ENCODE measurements around the gene UNC93B1.
"Not testable (repeated sequence)": the region's sequence is repeated elsewhere in the genome, so short reads cannot be mapped to it uniquely, and the experiment has no call there.

UNC93B1 gene

DNA sequence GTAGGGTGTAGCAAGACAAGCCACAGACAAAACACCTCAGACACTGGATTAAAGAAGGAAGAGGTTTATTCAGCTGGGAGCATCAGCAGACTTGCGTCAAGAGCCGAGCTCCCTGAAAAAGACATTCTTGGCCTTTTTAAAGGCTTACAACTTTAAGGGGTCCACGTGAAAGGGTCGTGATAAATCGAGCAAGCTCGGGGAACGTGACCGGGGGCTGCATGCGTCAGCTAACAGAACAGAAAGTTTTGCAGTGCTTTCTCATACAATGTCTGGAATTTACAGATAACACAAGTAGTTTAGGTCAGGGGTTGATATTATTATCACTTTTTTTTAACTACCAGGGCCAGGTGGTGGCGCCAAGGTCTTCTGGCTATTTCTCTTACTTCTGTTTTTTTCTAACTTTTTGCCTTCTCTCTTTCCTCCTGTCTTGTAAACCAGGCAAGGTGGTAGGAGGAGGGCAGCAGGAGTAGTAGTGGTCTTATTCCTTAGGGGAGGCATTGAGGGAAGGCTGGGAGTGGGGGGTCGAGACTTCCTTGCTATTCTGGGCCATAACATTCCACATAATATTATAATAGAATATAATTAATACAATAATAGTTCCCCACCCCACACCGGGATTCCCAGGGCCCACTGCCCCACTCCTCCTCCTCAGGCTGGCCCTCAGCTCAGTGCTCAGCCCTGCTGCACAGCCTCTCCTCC lies 5.6 kb upstream of the UNC93B1 start:
- DNase-seq (ENCODE audit: low read depth, low spot score), result no peak

DNA sequence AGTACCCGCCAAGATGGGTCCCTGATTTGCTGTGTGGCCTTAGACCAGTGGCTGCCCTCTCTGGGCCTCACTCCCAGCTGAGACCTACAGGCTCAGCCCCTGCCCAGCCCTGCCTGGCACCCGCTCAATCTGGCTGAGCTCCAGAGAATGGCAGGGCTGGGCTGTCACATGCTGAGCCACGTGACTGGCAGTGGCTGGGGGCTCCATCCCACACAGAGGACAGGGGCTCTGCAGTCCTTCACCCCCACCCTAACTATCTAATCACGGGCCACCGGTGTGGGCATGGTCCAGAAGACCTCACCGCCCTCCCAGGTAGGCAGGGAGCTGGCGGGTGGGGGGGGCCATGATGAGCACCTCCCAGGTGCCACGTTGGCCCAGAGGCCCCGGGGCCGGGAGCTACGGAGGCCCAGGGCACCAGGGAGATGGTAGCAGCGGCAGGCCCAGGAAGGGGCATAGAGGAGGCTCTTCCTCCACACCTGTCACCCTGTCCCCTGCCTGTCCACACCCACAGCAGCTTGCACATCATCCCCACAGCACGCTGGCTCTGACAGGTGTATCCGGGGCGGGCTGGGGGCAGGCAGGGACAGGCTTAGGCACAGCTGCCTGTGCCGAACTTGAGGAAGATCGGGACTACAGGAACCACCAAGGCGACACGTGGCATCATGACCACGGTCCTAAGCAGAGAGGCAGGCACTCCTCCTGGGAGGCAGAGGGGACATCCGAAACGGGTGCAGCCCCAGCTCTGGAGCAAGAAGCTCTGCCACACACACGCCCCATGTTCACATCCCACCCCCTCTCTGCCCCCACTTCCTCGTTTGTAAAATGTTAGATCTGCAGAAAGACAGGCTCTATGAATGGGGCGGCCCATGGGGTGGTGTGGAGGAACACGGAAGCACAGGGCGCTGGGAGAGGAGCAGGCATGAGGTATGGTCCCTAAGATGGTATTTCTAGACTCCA lies 4.8 kb upstream of the UNC93B1 start:
- DNase-seq (ENCODE audit: low read depth, low spot score), result no peak

DNA sequence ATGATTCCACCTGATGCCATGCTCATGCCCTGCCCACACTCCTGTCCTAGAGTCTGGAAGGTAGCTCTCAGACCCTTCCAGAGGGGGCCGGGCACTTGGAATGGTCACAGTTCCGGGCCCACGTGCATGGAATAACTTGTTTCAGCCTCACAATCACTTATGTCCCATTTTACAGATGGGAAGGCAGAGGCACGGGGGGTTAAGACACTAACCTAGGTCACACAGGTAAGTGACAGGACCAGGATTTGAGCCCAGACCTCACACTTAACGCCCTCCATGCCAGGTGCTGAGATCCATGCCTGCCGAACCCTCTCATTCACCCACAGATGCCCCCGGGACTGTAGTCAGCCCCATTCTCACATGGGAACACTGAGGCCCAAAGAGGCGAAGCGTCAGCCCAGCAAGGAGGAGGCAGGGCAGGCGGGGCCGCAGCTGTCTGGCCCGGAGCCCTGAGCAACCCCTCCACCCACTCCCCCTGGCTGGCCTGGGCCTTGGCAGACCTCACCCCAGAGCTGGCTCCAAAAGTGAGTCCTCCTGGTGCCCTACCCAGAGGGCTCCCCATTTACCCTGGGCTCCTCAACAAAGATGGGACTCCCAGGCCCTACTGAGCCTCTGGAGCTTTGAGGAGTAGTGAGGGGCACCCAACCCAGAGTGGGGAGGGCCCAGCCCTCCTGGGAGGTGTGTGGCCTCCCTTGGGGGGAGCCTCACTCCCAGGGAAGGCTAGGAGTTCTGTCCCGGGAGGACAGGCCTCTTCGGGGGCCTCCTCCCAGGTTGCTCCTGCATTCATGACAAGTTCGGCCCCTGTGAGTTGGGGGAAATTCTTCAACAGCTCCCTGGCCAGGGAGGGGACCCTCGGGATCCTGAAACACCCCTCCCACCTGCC lies 3.8 kb upstream of the UNC93B1 start:
- no peak for DNase-seq (ENCODE audit: low read depth, low spot score)

DNA sequence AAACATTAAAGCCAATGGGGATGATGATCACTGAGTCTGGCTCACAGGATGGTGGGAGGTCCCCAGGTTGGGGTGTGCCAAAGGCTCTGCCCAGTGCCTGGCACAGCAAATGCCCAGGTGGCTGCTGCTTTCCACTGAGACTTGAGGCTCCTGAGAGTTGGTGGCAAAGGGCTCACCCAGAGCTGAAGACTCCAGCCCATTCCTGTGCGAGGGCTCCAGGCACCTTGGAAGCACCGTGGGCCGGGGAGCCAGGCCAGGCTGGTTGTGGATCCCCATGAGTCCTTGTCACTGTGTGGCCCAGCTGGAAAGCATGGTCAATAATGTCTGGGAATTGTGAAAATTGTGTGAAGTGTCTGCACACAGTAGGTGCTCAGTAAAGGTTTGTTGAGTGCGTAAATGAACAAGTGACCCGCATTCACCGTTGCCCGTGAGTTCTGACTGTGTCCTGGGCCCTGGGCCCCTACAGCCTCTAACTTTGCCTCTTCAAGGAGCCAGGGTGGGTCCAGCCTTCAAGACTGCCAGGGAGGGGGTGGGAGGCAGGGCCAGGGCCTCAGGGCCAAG lies 2.8 kb upstream of the UNC93B1 start:
- no peak for DNase-seq (ENCODE audit: low read depth, low spot score)

DNA sequence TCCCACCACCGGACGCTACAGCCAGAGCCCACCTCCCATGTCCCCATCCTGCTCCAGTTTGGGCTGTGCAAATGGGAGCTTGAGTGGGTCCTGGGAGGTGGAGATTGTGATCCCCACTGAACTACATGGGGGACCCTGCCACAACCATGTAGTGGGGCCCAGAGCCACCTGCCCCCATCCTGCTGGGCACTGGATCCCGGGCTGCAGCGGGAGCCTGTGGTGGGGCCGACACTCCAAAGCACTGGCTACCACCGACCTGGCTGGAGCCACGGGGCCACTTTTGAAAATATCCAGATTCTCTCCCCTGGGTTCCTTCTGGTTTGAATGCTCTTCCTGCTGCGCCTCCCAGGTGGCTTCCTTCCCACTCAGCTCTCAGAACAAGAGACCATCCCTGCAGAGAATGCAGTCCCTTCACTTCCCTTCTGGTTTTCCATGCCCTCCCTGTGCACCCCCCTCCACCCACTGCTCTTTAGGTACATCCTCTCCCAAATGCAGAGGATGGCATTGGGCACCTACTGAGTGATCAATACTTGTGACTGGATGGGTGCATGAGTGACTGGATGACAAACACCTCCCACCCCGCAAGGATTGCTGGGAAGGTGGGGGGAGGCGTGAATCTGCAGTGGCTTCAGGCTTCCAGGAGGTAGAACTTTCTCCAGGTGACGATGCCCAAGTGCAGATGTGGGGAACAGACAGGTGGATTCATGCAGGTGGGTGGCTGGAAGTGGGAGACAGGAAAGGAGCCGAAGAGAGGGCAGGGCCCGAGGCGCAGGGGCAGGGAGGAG lies 846 bp upstream of the UNC93B1 start:
- DNase-seq (ENCODE audit: low read depth, low spot score), result no peak

DNA sequence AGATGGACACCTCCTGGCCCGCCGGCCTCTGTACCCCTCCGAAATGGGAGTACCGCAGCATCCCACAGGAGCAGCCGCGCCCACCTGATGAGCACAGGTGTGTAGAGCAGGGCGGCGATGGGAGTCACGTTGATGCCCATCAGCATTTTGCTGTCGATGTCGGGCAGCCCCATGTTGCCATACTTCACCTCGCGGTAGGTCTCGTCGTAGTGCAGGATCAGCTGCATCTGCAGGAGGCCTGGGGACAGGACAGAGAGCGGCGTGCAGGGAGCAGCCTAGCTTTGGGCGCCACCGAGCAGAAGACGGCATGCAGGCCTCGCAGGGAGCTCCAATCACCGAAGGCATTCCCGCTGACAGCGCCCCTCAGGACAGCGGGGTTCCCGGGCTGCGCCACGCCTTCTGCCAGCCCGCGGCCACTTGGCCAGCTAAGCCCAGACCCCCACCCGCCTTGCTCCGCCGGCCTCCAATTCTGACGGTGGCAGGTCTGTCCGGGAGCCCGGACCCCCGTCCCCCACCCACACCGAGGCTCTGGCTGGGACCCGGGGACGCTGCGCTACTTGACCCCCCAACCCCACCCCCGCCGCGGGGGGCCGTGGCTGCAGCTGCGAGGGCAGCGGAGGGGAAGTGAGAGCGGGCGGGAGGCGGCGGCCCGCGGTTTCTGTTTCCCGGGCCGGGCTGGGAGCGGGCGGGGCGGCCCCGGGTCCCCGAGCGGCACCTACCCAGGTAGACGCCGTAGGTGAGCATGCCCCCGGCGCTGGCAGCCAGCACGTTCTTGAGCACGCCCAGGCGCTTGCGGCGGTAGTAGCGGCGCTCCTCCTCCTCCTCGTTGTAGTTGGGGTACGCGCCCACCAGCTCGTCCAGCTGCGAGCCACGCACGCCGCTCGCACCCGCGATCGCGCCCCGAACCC lies 705 bp downstream of the UNC93B1 start:
- DNase-seq (ENCODE audit: low read depth, low spot score), result no peak

DNA sequence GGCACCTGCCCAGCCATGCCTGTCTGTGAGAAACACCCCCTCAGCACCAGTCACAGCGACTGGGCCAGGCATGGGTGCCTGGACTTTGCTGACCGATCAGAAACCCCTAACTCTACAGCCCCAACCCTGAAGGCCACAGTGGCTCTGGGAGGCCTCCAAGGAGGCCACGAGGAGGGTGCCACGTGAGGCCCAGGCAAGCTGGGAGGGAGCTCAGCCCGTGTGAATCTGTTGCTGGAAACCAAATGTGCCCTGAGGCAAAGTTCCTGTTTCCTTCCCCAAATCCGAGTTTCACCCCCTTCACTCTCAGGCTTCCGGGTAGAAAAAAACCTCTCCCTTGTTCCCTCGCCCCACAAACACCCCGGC lies 1.3 kb downstream of the UNC93B1 start:
- DNase-seq (ENCODE audit: low read depth, low spot score), result no peak

DNA sequence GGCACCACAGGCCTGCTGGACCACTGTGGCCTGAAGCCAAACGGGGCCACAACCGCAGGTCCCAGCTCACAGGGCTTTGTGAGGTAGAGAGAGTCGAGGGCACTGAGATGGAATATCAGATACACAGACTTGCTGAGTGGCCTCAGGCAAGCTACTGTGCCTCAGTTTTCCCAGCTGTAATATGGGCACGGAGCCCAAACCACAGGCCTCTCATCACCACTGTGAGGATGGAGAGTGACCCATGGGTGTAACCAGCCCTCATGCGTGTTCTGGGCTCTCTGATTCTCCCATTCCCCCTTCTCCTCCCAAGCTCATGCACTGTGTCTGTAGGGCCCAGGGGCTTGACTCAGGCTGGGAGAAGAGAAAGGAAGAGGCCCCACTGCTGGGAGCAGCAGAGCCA lies 4.2 kb downstream of the UNC93B1 start:
- DNase-seq (ENCODE audit: low read depth, low spot score), result no peak

DNA sequence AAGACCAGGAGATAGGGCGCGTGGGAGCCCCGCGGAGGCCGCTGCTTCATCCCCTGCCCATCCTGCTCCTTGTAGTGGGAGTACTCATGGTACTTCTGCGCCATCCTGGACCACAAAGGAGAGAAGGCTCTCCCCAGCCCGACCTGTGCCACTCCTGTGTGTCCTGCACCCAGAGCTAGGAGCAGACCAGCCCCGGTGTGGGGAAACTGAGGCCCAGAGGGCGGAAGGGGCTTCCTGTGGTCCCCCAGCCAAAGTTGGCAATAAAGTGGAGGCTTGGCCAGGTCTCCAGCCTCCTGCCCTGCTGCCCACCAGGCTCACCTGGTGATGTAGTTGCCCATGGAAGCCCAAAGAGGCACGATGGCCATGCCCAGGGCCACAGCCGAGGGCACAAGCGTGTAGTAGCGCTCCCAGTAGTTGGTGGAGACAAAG lies 4.7 kb downstream of the UNC93B1 start:
- DNase-seq (ENCODE audit: low read depth, low spot score), result no peak

DNA sequence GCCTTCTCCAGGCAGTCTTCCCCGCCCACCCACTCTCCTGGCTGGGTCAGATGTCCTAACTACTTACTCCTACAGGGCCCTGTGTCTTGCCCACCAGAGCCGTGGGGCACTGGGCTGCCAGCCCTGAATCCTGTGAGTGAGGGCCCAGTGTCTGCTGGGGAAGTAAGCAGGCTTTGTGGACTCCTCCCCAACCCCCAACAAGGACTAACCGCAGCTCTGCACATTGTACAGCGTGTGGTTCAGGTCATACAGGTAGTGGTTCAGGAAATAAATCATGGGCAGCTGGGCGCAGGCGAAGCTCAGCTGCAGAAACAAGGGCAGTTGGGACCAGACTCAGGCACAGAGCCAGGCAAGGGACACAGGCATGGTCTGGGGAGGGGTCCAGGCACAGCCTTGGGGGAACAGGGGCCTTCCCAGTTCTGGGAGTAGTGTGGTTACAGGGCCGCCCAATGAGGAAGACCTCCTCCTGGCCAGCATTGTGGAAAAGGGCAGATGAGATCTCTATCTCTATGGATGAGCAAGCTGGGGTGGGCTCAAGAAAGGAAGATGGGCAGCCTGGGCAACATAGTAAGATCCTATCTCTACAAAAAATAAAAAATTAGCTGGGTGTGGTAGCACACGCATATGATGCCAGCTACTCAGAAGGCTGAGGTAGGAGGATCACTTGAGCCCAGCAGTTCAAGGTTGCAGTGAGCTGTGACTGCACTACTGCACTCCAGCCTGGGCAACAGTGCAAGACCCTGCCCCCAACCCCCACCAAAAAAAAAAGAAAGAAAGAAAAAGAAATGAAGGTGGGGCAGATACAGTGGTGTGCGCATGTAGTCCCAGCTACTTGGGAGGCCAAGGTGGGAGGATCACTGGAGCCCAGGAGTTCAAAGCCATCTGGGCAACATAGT lies 5.5 kb downstream of the UNC93B1 start:
- no peak for DNase-seq (ENCODE audit: low read depth, low spot score)

DNA sequence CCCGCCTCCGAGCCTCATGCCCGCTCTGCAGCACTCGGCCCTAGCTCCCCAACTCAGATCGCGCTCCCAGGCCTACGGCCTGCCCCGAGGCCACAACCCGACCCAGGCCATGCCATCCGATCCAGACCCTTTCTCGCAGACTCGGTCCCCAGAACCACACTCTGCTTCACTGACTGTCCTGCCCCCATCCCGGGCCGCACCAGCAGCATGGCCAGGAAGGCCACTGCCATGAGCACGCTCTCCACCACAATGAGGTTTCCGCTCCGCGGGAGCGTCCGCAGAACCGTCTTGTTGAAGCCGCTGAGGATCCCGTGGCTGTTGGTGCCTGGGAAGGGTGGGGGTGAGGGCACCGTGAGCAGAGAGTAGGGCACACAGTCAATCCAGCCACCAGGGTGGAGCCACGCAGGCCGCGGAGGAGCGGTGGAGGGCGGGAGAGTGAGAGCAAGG lies 6.4 kb downstream of the UNC93B1 start:
- no peak for DNase-seq (ENCODE audit: low read depth, low spot score)

DNA sequence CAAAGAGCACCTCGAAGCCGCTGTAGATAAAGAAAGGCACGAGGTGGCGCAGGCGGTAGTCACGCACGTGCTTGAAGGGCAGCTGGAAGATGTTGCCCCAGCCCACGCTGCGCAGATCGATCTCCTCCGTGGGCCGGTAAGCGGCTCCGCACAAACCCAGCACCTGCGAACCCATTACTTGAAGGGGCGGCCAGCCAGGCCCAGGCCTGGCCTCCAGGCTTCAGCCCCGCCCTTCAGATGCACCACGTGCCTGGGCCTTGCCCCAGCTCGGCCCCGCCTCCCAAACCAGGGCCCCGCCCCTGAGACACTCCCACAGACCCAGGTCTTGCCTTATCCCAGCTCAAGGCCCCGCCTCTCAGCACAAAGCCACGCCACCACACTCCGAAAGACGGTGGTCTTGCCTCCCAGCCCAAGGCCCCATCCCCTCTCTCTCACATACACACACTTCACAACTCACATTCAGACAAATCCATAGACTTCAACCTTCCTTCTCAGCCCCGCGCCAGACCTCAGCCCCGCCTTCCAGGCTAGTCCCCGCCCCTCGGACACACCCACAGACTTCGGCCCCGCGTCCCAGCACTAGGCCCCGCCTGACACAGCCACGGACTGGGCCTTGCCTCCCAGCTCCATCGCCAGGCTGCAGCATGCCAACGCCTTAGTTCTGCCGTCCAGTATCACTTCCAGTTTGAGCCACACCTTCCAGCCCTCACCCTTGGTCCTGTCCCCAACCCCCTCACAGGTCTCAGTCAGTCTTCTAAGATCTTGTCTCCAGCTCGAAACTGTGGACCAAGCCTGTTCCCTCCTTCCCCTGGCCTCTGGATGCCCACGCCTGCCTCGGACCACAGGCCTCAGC lies 7.0 kb downstream of the UNC93B1 start:
- no peak for DNase-seq (ENCODE audit: low read depth, low spot score)

DNA sequence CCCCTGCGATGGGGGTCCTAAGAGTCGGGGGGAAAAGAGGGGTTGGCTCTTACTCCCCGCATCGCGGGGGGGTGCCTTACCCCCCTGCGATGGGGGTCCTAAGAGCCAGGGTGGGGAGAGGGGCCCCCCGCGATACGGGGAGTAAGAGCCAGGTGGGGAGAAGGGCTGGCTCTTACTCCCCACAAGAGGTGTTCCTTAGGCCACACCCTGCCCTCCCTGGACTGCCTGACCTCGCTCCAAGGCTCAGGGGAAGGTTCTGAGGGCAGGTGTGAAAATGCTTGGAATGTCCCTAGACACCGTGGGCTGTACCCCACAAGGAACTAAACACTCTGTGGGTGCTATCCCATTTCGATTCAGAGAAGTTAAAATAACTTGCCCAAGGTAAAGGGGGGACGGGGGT lies 7.8 kb downstream of the UNC93B1 start:
- no peak for DNase-seq (ENCODE audit: low read depth, low spot score)

DNA sequence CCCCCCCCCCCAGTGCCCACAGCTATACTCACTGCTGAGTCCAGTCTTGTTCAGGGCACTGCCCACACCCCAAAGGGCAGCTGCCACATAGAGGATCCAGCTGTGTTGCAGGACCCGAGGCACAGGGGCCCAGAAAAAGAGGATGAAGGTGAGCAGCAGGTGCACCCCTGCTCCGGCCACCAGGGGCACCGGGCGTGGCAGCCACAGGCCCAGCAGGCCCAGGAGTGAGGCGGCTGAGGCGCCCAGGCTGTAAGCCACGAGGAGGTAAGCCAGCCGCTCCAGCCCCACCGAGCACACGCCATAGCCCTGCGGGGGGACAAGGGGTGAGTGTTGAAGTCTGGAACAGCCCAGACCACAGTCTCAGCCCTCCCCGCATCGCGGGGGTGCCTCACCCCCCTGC lies 8.3 kb downstream of the UNC93B1 start:
- DNase-seq (ENCODE audit: low read depth, low spot score), result not testable (repeated sequence)

DNA sequence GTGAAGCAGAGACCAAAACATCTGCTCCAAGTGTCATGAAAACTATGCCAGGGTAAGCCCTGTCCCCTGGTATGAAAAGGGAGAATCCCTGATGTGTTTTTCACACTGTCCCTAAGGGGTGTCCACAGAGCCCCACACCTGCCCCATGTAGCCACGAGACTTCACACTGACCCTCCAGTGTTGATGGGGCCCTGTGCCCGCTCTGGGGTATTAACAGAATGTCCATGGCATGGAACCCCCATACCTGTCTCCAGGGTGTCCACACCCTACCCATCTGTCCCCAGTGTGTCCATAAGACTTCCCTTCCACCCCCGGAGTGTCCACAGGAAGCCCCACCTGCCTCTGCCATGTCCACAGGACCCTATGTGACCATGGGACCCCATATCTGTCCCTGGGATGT lies 8.8 kb downstream of the UNC93B1 start:
- DNase-seq (ENCODE audit: low read depth, low spot score), result not testable (repeated sequence)

DNA sequence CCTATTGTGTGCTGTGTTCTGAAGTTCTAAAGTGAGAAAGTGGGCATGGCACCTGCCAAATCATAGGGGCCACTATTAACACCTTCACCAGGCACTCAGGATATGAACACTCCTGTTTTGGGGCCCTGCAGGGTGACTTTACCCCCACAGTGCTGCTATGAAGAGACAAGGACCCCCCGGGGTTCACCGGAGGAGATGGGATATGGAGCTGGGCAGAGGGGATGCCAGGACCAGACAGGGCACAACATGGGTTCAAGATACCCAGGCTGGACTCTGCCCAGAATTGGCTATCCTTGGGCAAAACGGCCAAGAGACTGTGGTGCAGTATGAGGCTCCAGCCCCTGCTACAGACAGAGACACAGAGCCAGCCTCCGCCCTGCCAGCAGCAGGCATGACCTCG lies 9.5 kb downstream of the UNC93B1 start:
- DNase-seq (ENCODE audit: low read depth, low spot score), result not testable (repeated sequence)

DNA sequence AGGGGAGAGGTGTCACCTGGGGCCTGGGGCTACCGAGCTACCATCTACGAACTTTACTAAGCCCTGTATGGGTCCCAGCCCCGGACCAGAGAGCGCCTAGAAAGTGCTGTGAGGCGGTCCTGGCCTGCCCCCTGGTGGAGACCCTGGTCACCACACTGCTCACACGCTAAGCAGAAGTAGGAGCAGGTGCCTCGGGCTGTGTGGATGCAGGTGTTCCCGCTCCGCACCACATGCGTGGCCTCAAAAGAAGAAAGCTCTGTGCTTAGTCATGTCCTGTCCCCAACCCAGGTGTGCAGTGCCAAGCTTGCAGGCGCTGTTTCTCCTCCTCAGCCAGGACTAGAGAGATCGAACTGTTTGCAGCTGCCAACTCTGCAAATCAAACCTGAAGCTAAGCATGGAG lies 10.1 kb downstream of the UNC93B1 start:
- DNase-seq (ENCODE audit: low read depth, low spot score), result not testable (repeated sequence)
